ENCODE results near the gene SNX4. TPM values are rescaled to one million over a fixed set of nuclear protein-coding genes. Genes with fewer than 3 reads are reported as not detected.
"Not testable (repeated sequence)": the region's sequence is repeated elsewhere in the genome, so short reads cannot be mapped to it uniquely, and the experiment has no call there.

Gene SNX4
- 10 to 100 TPM; 20.6 to 27.8 (median 24.9) TPM for total RNA-seq

- WGBS: under 1% methylated on average over 40 of the region's 65 CpGs
- H3K9me3 ChIP-seq: no peaks in the 10 kb centered on the region
- no peaks in the 10 kb centered on the region for H3K27me3 ChIP-seq
- H3K36me3 ChIP-seq: peaks cover 7% of the 10 kb centered on the region
- H3K4me3 ChIP-seq: peak within 1 kb of the TSS; percentile 67
- peak; percentile 95 for DNase-seq (ENCODE audit: low spot score in 2 of 2)
- peak in 1 of 2 donors; percentile 42 for TF ChIP-seq POLR2A (IDR thresholded peaks at IDR 0.05)
- TF ChIP-seq POLR2AphosphoS5 (IDR thresholded peaks at IDR 0.05): no peak
- TF ChIP-seq EP300 (IDR thresholded peaks at IDR 0.05): no peak
- TF ChIP-seq CTCF (IDR thresholded peaks at IDR 0.05): no peak
- peaks cover 23% of the 10 kb centered on the region for H3K4me1 ChIP-seq
- peak within 1 kb of the TSS; percentile 76 for H3K27ac ChIP-seq
These were observed at the start of gene SNX4 for GRCh38 chr3:125519678-125520562. TSS of gene SNX4 (minus strand) at chr3:125520202. CDS start at chr3:125520172, 30 bp downstream.

GRCh38 chr3:125556314-125556713 lies 36.3 kb upstream of the SNX4 start:
- H3K27ac ChIP-seq: no peak overlapping the region
- no peak for TF ChIP-seq CTCF (IDR thresholded peaks at IDR 0.05)
- TF ChIP-seq POLR2A (IDR thresholded peaks at IDR 0.05): no peak
- no peak for TF ChIP-seq EP300 (IDR thresholded peaks at IDR 0.05)
- no peak for TF ChIP-seq POLR2AphosphoS5 (IDR thresholded peaks at IDR 0.05)
- H3K36me3 ChIP-seq: peaks cover 59% of the 10 kb centered on the region
- no peaks in the 10 kb centered on the region for H3K4me1 ChIP-seq
- H3K27me3 ChIP-seq: no peaks in the 10 kb centered on the region
- no peak for DNase-seq (ENCODE audit: low spot score in 2 of 2)
- WGBS: 100% methylated on average over 1 of the region's 1 CpG
- no peak overlapping the region for H3K4me3 ChIP-seq
- no peaks in the 10 kb centered on the region for H3K9me3 ChIP-seq

GRCh38 chr3:125552401-125552800 lies 32.4 kb upstream of the SNX4 start:
- DNase-seq (ENCODE audit: low spot score in 2 of 2): no peak
- Histone ChIP-seq H3K36me3 (peaks cover 43% of the 10 kb centered on the region), H3K4me3 (no peak overlapping the region), H3K4me1 (no peaks in the 10 kb centered on the region), H3K27ac (no peak overlapping the region), H3K27me3 (no peaks in the 10 kb centered on the region), H3K9me3 (no peaks in the 10 kb centered on the region)
- WGBS: 93% methylated on average over 4 of the region's 4 CpGs
- TF ChIP-seq CTCF (IDR thresholded peaks at IDR 0.05) (no peak), POLR2AphosphoS5 (IDR thresholded peaks at IDR 0.05) (no peak), EP300 (IDR thresholded peaks at IDR 0.05) (no peak), POLR2A (IDR thresholded peaks at IDR 0.05) (no peak)

- Histone ChIP-seq H3K4me3 (no peak overlapping the region), H3K9me3 (no peaks in the 10 kb centered on the region), H3K27ac (no peak overlapping the region), H3K36me3 (peaks cover 26% of the 10 kb centered on the region), H3K4me1 (no peaks in the 10 kb centered on the region), H3K27me3 (no peaks in the 10 kb centered on the region)
- DNase-seq (ENCODE audit: low spot score in 2 of 2): no peak
- TF ChIP-seq POLR2AphosphoS5 (IDR thresholded peaks at IDR 0.05) (no peak), CTCF (IDR thresholded peaks at IDR 0.05) (no peak), POLR2A (IDR thresholded peaks at IDR 0.05) (no peak), EP300 (IDR thresholded peaks at IDR 0.05) (no peak)
These were observed 8.9 kb upstream of the SNX4 start for GRCh38 chr3:125528920-125529319.

- WGBS: 100% methylated on average over 4 of the region's 4 CpGs
These were observed 5.2 kb upstream of the SNX4 start for GRCh38 chr3:125525153-125525552.

GRCh38 chr3:125520563-125520919 lies 539 bp upstream of the SNX4 start:
- not testable (repeated sequence) for H3K27me3 ChIP-seq; DNase-seq (ENCODE audit: low spot score in 2 of 2); H3K36me3 ChIP-seq; H3K9me3 ChIP-seq
- peaks cover 23% of the 10 kb centered on the region for H3K4me1 ChIP-seq
- H3K27ac ChIP-seq: peak overlapping the region; percentile 76
- WGBS: 69% methylated on average over 15 of the region's 15 CpGs
- H3K4me3 ChIP-seq: peak overlapping the region; percentile 67

More at GRCh38 chr3:125525153-125525552, 5.2 kb upstream of the SNX4 start:
- no peak overlapping the region for H3K4me3 ChIP-seq
- DNase-seq (ENCODE audit: low spot score in 2 of 2): no peak
- H3K9me3 ChIP-seq: no peaks in the 10 kb centered on the region
- H3K36me3 ChIP-seq: peaks cover 13% of the 10 kb centered on the region
- H3K4me1 ChIP-seq: peaks cover 7% of the 10 kb centered on the region
- TF ChIP-seq POLR2AphosphoS5 (IDR thresholded peaks at IDR 0.05): no peak
- no peak for TF ChIP-seq EP300 (IDR thresholded peaks at IDR 0.05)
- no peak for TF ChIP-seq CTCF (IDR thresholded peaks at IDR 0.05)
- TF ChIP-seq POLR2A (IDR thresholded peaks at IDR 0.05): no peak
- no peak overlapping the region for H3K27ac ChIP-seq
- no peaks in the 10 kb centered on the region for H3K27me3 ChIP-seq

Measured in suprapubic skin (tissue), 4 donors.